CD4-positive, alpha-beta T cell (primary cell): ENCODE data around the gene DLST. TPM values are rescaled to one million over a fixed set of nuclear protein-coding genes. Genes with fewer than 3 reads are reported as not detected.

Source experiments
- ATAC-seq: fragments of 200-7000 bp; cut with Tn5 transposase; one replicate; pipeline ENCODE4 v1.10.0; 2022; ENCODE audit warnings: mild to moderate bottlenecking; ENCODE audit not compliant: poor library complexity
- CTCF ChIA-PET: fragments of 350-600 bp; sonication (Branson Sonifier 250); formaldehyde crosslinking; loops from one replicate; lab custom pipeline; 2021; ENCODE audit warnings: antibody characterized with exemption, inconsistent platforms; lab: Charles Lee
- POLR2A ChIA-PET: fragments of 350-600 bp; sonication (Branson Sonifier 250); formaldehyde crosslinking; loops from one replicate; lab custom pipeline; 2021; ENCODE audit warnings: antibody characterized with exemption, inconsistent platforms; lab: Charles Lee
- DNase-seq, 14 experiments: peaks; one replicate each; pipeline ENCODE4 v3.0.0-alpha.2; 2013 to 2020; ENCODE audit warnings: mixed read lengths in 2 of 14
- H3K27ac ChIP-seq, 2 donors: one replicate each; pipeline versions ENCODE4 v1.5.1 to v1.7.0; 2013; ENCODE audit warnings: low read length in 2 of 2, low read depth in 1 of 2, mild to moderate bottlenecking in 1 of 2
- H3K27me3 ChIP-seq, 2 experiments: 1 replicate in 1 of 2; 2 replicates in 1 of 2; pipeline versions ENCODE4 v1.6.1 to v1.7.0; 2013; ENCODE audit warnings: low read length in 2 of 2, control low read depth in 1 of 2, mild to moderate bottlenecking in 1 of 2, moderate library complexity in 1 of 2; ENCODE audit not compliant: insufficient read depth in 2 of 2, control insufficient read depth in 1 of 2
- H3K36me3 ChIP-seq: one replicate; pipeline ENCODE4 v1.6.1; 2013; ENCODE audit warnings: low read length, control low read depth; ENCODE audit not compliant: insufficient read depth
- H3K4me1 ChIP-seq: one replicate; pipeline ENCODE4 v1.6.1; 2013; ENCODE audit warnings: low read length, control low read depth; ENCODE audit not compliant: insufficient read depth
- H3K4me3 ChIP-seq: one replicate; pipeline ENCODE4 v1.5.1; 2013; ENCODE audit warnings: mild to moderate bottlenecking, low read length, moderate library complexity
- H3K9me3 ChIP-seq, 2 experiments: 1 replicate in 1 of 2; 2 replicates in 1 of 2; pipeline versions ENCODE4 v1.6.1 to v1.7.0; 2013; ENCODE audit warnings: low read length in 2 of 2, mild to moderate bottlenecking in 2 of 2, control low read depth in 1 of 2, moderate library complexity in 1 of 2; ENCODE audit not compliant: control insufficient read depth in 1 of 2, insufficient read depth in 1 of 2
- H3K27ac Mint-ChIP-seq: one replicate; pipeline ENCODE4 v1.8.0; 2020; ENCODE audit warnings: mixed read lengths
- H3K27me3 Mint-ChIP-seq: one replicate; pipeline ENCODE4 v1.8.0; 2021; ENCODE audit warnings: mixed read lengths
- H3K36me3 Mint-ChIP-seq: one replicate; pipeline ENCODE4 v1.8.0; 2021; ENCODE audit warnings: low read depth, mixed read lengths
- H3K4me1 Mint-ChIP-seq: one replicate; pipeline ENCODE4 v1.8.0; 2021; ENCODE audit warnings: low read depth, mixed read lengths
- H3K4me3 Mint-ChIP-seq: one replicate; pipeline ENCODE4 v1.8.0; 2020; ENCODE audit warnings: mild to moderate bottlenecking, mixed read lengths
- H3K9me3 Mint-ChIP-seq: one replicate; pipeline ENCODE4 v1.8.0; 2020; ENCODE audit warnings: mixed read lengths
- CTCF ChIP-seq: fragments of 200-600 bp; IDR thresholded peaks from one replicate; pipeline ENCODE4 v1.8.0; 2022; ENCODE audit warnings: antibody characterized with exemption, mild to moderate bottlenecking
- intact Hi-C, 2 experiments: fragments of 100-400 bp; cut with DNase I in 1 of 2; cut with micrococcal nuclease in 1 of 2; formaldehyde crosslinking; loops; one replicate each; pipeline versions ENCODE4 v1.15.1 to v1.9.0; 2023 to 2025; cut with DNase I, micrococcal nuclease
- total RNA-seq, 174 experiments: library from RNA in 2 of 174; stranded (reverse) in 2 of 174; gene quantifications; one replicate each; pipeline ENCODE4 v1.2.3 and lab custom pipeline; 2021 to 2026

Gene DLST
- total RNA-seq, 2 experiments from 2014 or later, result 162 to 170 TPM

- Mint-ChIP-seq H3K27ac (no peak overlapping the region), H3K27me3 (no peaks in the 10 kb centered on the region), H3K4me3 (no peak overlapping the region), H3K9me3 (no peaks in the 10 kb centered on the region), H3K4me1 (peaks cover 26% of the 10 kb centered on the region), H3K36me3 (no peaks in the 10 kb centered on the region)
- Histone ChIP-seq H3K4me3 (no peak overlapping the region), H3K4me1 (peaks cover 22% of the 10 kb centered on the region), H3K9me3 (peaks cover 0 to 3% of the 10 kb centered on the region in 2 experiments), H3K27me3 (no peaks in the 10 kb centered on the region), H3K36me3 (no peaks in the 10 kb centered on the region), H3K27ac (no peak overlapping the region)
- intact Hi-C loops, result no loop called here
- DNase-seq (no peak), ATAC-seq (no peak)
- no peak for TF ChIP-seq CTCF
- CTCF ChIA-PET, result interaction anchor here (1.8 kb wide), 1 partner anchor 10 kb away, joined by 6 read pairs; no protein-coding TSS in a partner anchor
- POLR2A ChIA-PET, result no interaction called here
Measured at GRCh38 chr14:74936151-74936550, 54.4 kb downstream of the DLST start.

- no peak for DNase-seq
- no peak overlapping the region for H3K27ac Mint-ChIP-seq
- POLR2A ChIA-PET, result interaction anchor here (1.9 kb wide), 1 partner anchor 13 kb away, joined by 4 read pairs; the partner anchor contains the start of gene RPS6KL1
Measured at GRCh38 chr14:74936731-74937130, 55.0 kb downstream of the DLST start.

DNA sequence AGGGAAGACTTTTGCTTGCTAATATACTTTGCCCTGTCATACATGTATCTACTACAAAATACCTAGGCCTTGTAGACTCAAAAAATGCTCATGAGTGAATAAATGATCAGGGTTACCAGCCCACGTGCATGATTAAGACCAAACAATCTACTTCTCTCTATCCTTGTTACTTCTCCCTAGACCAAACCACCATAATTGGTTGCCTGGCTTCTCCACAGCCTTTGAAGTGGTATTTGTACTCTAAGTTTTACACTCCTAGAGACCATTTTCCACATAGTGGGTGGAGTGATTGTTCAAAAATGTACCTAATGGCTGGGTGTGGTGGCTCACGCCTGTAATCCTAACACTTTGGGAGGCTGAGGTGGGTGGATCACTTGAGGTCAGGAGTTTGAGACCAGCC lies 55.5 kb downstream of the DLST start:
- intact Hi-C loops, result no loop called here
- Histone ChIP-seq H3K27me3 (no peaks in the 10 kb centered on the region), H3K4me1 (peaks cover 32% of the 10 kb centered on the region), H3K27ac (no peak overlapping the region), H3K36me3 (no peaks in the 10 kb centered on the region), H3K4me3 (no peak overlapping the region), H3K9me3 (peaks cover 0 to 3% of the 10 kb centered on the region in 2 experiments)
- ATAC-seq, result no peak
- CTCF ChIA-PET, result interaction anchor here (1.8 kb wide), 1 partner anchor 9 kb away, joined by 6 read pairs; no protein-coding TSS in a partner anchor
- peaks cover 36% of the 10 kb centered on the region for H3K4me1 Mint-ChIP-seq
- no peak overlapping the region for H3K4me3 Mint-ChIP-seq
- TF ChIP-seq CTCF, result no peak
- no peak for DNase-seq
- POLR2A ChIA-PET, result interaction anchor here (1.9 kb wide), 1 partner anchor 14 kb away, joined by 4 read pairs; the partner anchor contains the start of gene RPS6KL1
- H3K27ac Mint-ChIP-seq, result no peak overlapping the region
- no peaks in the 10 kb centered on the region for H3K27me3 Mint-ChIP-seq
- no peaks in the 10 kb centered on the region for H3K36me3 Mint-ChIP-seq
- H3K9me3 Mint-ChIP-seq, result no peaks in the 10 kb centered on the region

More at GRCh38 chr14:74936731-74937130, 55.0 kb downstream of the DLST start:
- no peaks in the 10 kb centered on the region for H3K36me3 ChIP-seq
- no peak overlapping the region for H3K27ac ChIP-seq
- no peak for ATAC-seq
- Mint-ChIP-seq H3K27me3 (no peaks in the 10 kb centered on the region), H3K4me1 (peaks cover 32% of the 10 kb centered on the region), H3K9me3 (no peaks in the 10 kb centered on the region), H3K4me3 (no peak overlapping the region), H3K36me3 (no peaks in the 10 kb centered on the region)
- H3K4me3 ChIP-seq, result no peak overlapping the region
- H3K27me3 ChIP-seq, result no peaks in the 10 kb centered on the region
- intact Hi-C loops, result no loop called here
- no peak for TF ChIP-seq CTCF
- H3K4me1 ChIP-seq, result peaks cover 28% of the 10 kb centered on the region
- CTCF ChIA-PET, result interaction anchor here (1.8 kb wide), 1 partner anchor 9 kb away, joined by 6 read pairs; no protein-coding TSS in a partner anchor
- peaks cover 0 to 3% of the 10 kb centered on the region in 2 experiments for H3K9me3 ChIP-seq
